GM21390 (cell line): ENCODE measurements around the gene EIF4ENIF1.
"Not testable (repeated sequence)": the region's sequence is repeated elsewhere in the genome, so short reads cannot be mapped to it uniquely, and the experiment has no call there.

Source experiments
- ATAC-seq: cut with Tn5 transposase; IDR thresholded peaks from one replicate; pipeline ENCODE4 v1.9.1; 2021; ENCODE audit not compliant: unreplicated experiment

EIF4ENIF1 gene

GRCh38 chr22:31495343-31495742 lies 5.7 kb upstream of the EIF4ENIF1 start:
- ATAC-seq = no peak

- ATAC-seq = not testable (repeated sequence)
These were observed 3.7 kb upstream of the EIF4ENIF1 start for GRCh38 chr22:31493355-31493754.

GRCh38 chr22:31492151-31492550 lies 2.5 kb upstream of the EIF4ENIF1 start:
- ATAC-seq = no peak

GRCh38 chr22:31491218-31491962 lies 1.7 kb upstream of the EIF4ENIF1 start:
- ATAC-seq = no peak

GRCh38 chr22:31490496-31490925 lies 869 bp upstream of the EIF4ENIF1 start:
- ATAC-seq = peak; percentile 47

GRCh38 chr22:31488988-31489617 lies 539 bp downstream of the EIF4ENIF1 start:
- ATAC-seq = peak; percentile 10

GRCh38 chr22:31488346-31488883 lies 1.2 kb downstream of the EIF4ENIF1 start:
- ATAC-seq = no peak

GRCh38 chr22:31486951-31487350 lies 2.7 kb downstream of the EIF4ENIF1 start:
- ATAC-seq = no peak

- not testable (repeated sequence) for ATAC-seq
These were observed 3.3 kb downstream of the EIF4ENIF1 start for GRCh38 chr22:31486369-31486768.

GRCh38 chr22:31482470-31482869 lies 7.2 kb downstream of the EIF4ENIF1 start:
- not testable (repeated sequence) for ATAC-seq

- ATAC-seq = no peak
These were observed 8.5 kb downstream of the EIF4ENIF1 start for GRCh38 chr22:31481129-31481528.

- peak; percentile 77 for ATAC-seq
These were observed 12.3 kb downstream of the EIF4ENIF1 start for GRCh38 chr22:31477329-31477728.

GRCh38 chr22:31475800-31476199 lies 13.8 kb downstream of the EIF4ENIF1 start:
- ATAC-seq = no peak

- ATAC-seq = no peak
These were observed 14.9 kb downstream of the EIF4ENIF1 start for GRCh38 chr22:31474743-31475142.

- no peak for ATAC-seq
These were observed 24.3 kb downstream of the EIF4ENIF1 start for GRCh38 chr22:31465307-31465706.

- ATAC-seq = no peak
These were observed 27.9 kb downstream of the EIF4ENIF1 start for GRCh38 chr22:31461699-31462098.

GRCh38 chr22:31451709-31452571 lies 37.7 kb downstream of the EIF4ENIF1 start:
- no peak for ATAC-seq

- no peak for ATAC-seq
These were observed 40.1 kb downstream of the EIF4ENIF1 start for GRCh38 chr22:31449506-31449905.

GRCh38 chr22:31448382-31448781 lies 41.3 kb downstream of the EIF4ENIF1 start:
- no peak for ATAC-seq

GRCh38 chr22:31447337-31447736 lies 42.3 kb downstream of the EIF4ENIF1 start:
- ATAC-seq = no peak

- no peak for ATAC-seq
These were observed 42.9 kb downstream of the EIF4ENIF1 start for GRCh38 chr22:31446767-31447166.
